HG03175 (cell line): ENCODE results near the gene HAND2.
A peak's percentile ranks its signal among the peaks of the same experiment; 100 is the strongest.

ENCODE experiments used
- ATAC-seq: cut with Tn5 transposase; IDR thresholded peaks from one replicate; pipeline ENCODE4 v1.9.1; 2021; ENCODE audit warnings: mild to moderate bottlenecking, moderate library complexity; ENCODE audit not compliant: unreplicated experiment

The HAND2 gene

DNA sequence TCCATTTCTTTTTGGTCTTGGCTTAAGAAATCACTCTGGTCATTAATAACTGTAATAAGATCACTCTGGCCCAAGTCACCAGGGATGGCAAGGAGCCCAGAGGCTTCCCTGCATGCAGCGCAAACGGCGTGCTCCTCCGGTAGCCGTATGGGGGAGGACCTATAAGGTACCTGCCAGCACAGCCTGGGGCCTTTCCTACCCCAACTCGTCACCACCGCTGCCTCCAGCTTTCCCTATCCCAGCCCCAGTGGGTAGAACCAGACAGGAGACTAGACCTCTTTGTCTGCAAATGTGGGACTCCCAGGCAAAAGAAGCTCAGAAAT is 25.9 kb downstream of the HAND2 start:
- ATAC-seq: no peak

DNA sequence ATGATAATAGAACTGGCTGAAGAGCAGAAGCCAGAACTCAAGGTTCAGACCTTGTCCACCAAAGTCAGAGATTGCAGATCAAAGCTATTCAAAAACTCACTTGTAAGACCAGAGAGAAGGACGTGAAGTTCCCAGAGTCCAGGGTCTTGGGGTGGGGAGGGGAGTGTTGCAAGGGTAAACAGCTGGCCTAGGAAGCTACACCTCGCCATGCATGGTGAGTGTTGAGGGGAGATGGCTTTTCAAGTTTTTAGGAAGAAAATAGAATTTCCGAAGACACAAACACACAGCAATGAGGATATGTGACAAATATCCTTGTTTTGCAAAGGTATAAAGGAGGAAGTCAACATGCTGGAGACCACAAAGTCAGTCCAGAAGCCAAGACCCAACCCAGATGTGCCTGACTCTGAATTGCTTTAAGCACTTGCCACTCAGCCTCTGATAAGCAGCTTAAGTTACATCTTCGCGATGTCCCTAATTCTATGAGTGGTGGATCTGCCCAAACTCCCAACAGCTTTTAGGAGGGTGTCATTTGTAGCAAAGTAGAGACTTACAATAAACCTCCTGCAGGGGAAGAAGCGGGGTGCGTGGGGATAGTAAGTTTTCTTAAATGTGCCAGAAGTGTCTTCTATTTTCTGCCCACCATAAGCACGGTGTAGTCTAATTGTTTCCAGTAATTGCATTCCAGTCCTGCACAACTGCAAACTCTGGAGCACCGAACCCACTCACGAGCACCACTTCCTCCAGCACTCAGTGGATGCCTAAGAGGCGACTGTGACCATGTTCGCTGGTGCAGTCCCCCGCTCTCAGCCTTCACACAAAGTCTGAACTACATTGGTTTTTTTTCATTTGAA is 26.5 kb downstream of the HAND2 start:
- ATAC-seq: no peak

DNA sequence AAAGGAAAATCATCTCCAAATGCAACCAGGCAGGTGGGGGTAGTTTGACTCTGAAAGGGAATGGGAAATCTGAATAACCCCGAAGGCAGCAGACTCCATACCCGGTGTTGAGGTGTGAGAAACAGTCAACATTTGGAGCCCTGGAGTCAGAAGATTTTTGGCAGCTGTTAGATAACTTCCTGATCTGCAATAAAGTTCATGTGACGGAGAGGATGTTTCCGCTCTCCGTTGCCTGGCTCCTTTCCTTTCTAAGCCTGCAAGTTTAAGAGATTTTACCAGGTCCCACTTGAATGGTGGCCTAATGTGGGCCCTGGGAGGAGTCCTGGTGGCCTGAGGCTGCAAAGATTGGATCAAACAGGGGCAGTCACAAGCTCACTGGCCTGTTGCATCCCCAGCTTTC is 27.7 kb downstream of the HAND2 start:
- no peak for ATAC-seq

DNA sequence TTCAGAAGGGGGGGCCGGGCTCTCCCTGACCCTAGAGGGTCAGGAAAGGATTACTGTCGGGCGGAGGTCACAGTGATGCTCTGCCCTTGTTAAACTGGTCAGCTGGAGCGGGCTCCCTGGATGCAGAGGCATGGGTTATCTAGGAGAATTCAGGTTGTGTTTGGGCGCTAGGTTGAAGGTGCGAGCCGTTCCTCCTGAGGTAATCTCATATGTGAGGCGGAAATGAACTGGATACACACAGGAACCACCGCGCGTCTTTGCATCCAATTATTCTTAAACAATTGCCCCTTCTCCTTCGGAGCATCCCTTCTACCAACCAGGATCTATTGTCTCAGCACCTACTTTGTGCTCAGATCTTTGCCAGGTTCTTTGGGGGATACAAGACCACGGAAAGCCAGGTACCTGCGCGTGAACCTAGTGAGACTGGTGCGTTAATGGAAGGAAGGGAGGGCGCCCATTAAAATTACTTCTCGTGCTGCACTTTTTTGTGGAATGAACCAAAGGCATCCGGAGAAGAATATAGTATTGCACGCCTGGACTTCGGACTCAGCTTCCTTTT is 28.4 kb downstream of the HAND2 start:
- ATAC-seq: no peak

- ATAC-seq: peak; percentile 32
Measured at GRCh38 chr4:173500841-173501591, 29.0 kb downstream of the HAND2 start.

GRCh38 chr4:173499658-173500535 is 30.1 kb downstream of the HAND2 start:
- ATAC-seq: no peak

DNA sequence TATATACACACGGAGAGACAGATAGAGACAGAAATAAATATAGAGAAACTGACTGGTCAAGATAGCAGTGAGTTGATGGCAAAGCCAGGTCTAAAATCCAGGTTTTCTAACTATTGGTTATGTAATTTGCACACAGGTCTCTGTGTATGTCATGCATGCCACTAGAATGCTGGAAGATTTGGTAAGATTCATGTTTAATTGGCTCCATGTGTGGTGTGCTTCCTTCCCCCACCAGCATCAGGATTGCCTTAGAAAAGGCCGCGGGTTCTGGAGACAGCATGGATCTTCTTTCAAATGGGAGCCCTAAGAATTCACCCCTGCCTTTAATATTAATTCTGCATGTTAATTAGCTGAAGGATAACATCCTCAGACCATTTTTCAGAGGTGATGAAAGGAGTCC is 31.3 kb downstream of the HAND2 start:
- ATAC-seq: no peak

DNA sequence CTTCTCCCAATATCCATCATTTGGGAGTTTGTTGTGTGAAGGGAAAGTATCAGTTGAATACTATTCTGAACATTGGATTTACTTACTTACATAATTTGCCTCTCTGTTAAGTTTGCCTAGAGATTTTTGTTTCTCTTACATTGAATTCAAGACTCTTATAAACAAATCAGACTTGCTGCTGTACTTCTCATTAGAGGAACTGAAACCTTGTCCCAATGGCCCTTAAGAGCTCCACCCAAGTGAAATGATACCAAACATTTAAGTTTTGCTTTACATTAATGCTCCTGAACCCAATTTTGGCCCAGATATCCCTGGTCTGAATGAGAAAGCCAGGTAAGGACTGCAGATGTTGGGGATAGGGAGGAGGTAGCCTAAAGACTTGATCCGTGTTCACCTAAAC is 32.0 kb downstream of the HAND2 start:
- peak; percentile 51 for ATAC-seq

- peak; percentile 94 for ATAC-seq
Measured at GRCh38 chr4:173494013-173494970, 35.7 kb downstream of the HAND2 start.

- ATAC-seq: no peak
Measured at GRCh38 chr4:173493041-173493440, 37.0 kb downstream of the HAND2 start.

DNA sequence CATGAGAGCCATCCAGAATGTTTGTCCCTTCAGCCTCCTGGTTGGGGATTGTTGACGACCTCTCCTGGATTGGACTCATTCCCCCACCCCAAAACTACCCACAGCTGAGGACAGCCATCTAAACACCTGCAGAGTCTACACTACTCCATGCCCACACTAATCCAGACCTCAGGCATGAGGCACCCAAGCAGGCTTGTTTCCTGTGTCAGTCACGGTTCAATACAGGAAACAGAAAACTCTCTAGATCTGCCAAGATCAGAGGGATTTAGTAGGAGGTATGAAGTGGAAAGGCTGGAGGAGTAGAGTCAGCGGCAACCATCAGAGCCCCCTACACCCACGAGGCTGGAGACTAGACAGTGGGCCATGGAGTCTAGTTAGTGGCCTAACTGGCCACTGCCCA is 37.7 kb downstream of the HAND2 start:
- no peak for ATAC-seq

DNA sequence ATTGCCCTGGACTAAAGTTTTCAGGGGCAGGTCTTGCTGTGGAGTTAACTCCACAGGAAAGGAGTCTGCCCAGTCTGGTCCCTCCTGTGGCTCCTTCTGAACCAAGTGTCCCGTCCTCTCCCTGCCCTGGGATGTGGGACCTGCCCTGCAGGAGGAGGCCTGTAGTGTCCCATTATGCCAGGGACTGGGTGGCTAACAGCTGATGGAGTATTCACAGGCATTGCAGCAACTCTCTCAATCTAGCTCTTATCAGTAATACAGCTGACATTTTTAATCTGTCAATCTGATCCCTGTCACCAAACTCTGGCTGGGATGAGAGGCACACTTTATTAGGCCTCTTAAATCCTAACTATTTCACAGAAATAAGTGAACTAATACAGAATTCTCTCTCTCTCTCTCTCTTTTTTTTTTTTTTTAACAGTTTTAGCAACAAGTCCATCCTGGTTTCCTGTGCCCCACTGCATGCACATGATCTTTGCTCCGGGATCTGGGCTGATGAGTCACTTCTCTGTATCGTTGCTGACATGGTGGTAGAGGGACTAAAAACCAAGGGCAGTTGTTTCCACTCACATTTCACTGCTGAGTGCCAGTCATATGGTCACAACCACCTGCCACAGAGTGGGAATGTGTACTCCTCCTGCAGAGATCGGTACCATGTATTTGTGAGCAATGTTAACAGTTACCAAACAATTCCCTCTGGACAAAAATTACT is 39.1 kb downstream of the HAND2 start:
- no peak for ATAC-seq

- no peak for ATAC-seq
Measured at GRCh38 chr4:173490256-173490655, 39.8 kb downstream of the HAND2 start.

DNA sequence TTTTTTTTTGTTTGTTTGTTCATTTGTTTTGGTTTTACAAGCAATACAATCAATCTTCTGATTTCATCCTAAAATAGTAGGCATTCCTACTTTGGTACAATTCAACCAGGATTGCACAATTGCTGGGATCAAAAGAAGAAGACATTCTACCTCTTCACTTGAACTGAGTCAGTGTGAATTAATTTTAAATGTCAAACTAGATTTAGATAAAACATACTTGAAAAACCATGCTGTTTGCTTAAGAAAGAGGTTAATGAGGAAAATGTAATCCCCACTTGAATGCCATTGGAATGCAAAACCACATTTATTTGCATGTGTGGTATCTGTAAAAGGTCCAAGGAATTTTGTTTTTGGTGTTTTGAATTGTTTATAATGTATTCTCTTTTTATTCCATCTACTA is 40.5 kb downstream of the HAND2 start:
- no peak for ATAC-seq

GRCh38 chr4:173488656-173489055 is 41.4 kb downstream of the HAND2 start:
- ATAC-seq: no peak

DNA sequence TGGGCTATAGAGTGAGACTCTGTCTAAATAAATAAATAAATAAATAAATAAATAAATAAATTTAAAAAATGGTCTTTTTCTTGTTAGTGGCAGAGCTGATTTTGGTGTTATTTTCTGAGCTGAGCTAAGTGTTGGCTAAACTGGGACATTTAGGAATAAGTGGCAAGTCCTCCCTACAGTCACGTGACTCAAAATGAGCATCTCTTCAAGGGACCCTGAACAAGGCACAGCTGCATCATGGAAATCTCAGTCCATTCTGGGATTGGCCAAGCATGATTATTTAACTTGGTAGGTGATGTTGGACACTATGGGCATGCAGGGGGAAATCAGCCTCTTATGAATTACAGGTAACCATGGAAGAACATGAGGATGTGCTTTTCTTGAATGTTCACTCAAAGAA is 42.0 kb downstream of the HAND2 start:
- ATAC-seq: no peak

DNA sequence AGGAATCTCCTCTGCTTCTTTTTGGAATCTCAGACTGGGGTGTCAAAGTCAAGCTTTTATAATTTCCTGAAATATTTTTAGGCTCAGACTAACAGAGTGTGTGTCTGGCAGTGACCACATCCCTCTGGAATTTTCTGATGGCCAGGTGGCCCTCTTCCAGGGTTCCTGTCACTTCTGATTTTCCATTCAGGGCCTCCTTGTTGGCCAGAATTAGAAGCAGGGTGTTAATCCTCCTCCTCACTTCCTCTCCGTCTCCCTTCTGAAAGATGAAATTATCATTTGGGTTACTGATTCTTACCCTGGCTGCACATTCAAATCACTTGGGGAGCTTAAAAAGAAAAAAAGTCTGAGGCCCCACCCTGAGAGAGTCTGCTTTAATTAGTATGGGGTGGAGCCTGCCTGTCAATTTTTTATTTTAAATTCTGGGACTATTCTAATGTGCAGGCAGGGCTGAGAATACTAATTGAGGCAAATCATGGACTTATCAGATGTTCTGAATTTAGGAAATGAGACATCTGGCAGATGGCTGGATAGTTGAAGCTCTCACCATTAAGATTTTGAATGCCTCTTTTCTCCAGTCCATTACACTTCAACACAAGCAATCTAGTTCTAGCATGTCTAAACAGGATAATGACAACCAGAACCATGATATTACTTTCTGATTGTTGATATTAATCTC is 43.2 kb downstream of the HAND2 start:
- ATAC-seq: no peak

GRCh38 chr4:173485164-173485563 is 44.9 kb downstream of the HAND2 start:
- no peak for ATAC-seq
